ENCODE measurements around the gene PTPRN2.
"Not testable (repeated sequence)": the region's sequence is repeated elsewhere in the genome, so short reads cannot be mapped to it uniquely, and the experiment has no call there.

Gene PTPRN2

DNA sequence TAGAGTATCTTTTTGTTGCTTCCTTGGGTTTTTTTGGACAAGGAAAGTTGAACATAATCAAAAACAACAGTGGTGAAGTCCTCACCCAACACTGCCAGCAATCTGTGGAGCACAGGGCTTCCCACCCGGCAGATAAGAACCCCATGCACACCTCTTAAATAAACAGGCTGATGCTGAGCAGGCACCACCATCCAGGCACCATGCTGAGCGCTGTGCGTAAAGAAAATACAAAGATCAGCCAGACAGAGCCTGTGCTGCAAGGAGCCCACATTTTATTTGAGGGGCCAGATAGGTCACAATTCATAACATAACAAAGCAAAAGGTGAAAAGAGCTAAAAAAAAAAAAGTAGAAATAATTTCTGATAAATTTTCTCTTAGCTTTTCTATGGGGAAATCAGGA lies 231.2 kb downstream of the PTPRN2 start:
- no peak overlapping the region for H3K56ac ChIP-seq (ENCODE audit: low read length)
- no peak overlapping the region for H3K4me3 ChIP-seq (ENCODE audit: low read length)
- H3K4ac ChIP-seq (ENCODE audit: low read depth, low read length): no peak overlapping the region
- no peak overlapping the region for H3K18ac ChIP-seq (ENCODE audit: low read length)
- H3K4me2 ChIP-seq (ENCODE audit: low read length): no peak overlapping the region
- H2AK5ac ChIP-seq (ENCODE audit: low read length): no peak overlapping the region
- no peaks in the 10 kb centered on the region for H3K4me1 ChIP-seq (ENCODE audit: control insufficient read depth, low read depth, low read length)
- H4K5ac ChIP-seq (ENCODE audit: low read length): no peak overlapping the region
- H3K79me2 ChIP-seq (ENCODE audit: control insufficient read depth, insufficient read depth, low read length): no peaks in the 10 kb centered on the region
- no peak overlapping the region for H2BK15ac ChIP-seq (replicated peaks; ENCODE audit: low read depth)
- no peak overlapping the region for H3K9ac ChIP-seq (ENCODE audit: low read length)
- no peaks in the 10 kb centered on the region for H3K27me3 ChIP-seq (ENCODE audit: insufficient read depth, low read length, poor library complexity)
- WGBS (ENCODE audit: extremely low coverage, insufficient coverage, low lambda C conversion rate): no CpG with 5 or more reads among the region's 3 CpGs
- H2BK5ac ChIP-seq (ENCODE audit: low read length): no peak overlapping the region
- no peaks in the 10 kb centered on the region for H3K36me3 ChIP-seq (ENCODE audit: control insufficient read depth, insufficient read depth, low read length)
- DNase-seq: no peak
- H3K27ac ChIP-seq (ENCODE audit: low read depth, low read length): no peak overlapping the region
- no peak overlapping the region for H2BK120ac ChIP-seq (ENCODE audit: low read depth, low read length)
- no peak overlapping the region for H3K23ac ChIP-seq (ENCODE audit: low read length)
- H3K79me1 ChIP-seq (ENCODE audit: low read length): no peaks in the 10 kb centered on the region
- H4K8ac ChIP-seq (ENCODE audit: low read depth, low read length): no peak overlapping the region

- Histone ChIP-seq H3K4me3 (ENCODE audit: low read length) (no peak overlapping the region), H2BK5ac (ENCODE audit: low read length) (no peak overlapping the region), H3K56ac (ENCODE audit: low read length) (no peak overlapping the region), H2BK120ac (ENCODE audit: low read depth, low read length) (no peak overlapping the region), H3K27ac (ENCODE audit: low read depth, low read length) (no peak overlapping the region), H4K8ac (ENCODE audit: low read depth, low read length) (no peak overlapping the region), H2AK5ac (ENCODE audit: low read length) (no peak overlapping the region), H3K79me1 (ENCODE audit: low read length) (no peaks in the 10 kb centered on the region), H2BK15ac (replicated peaks; ENCODE audit: low read depth) (no peak overlapping the region), H4K5ac (ENCODE audit: low read length) (no peak overlapping the region), H3K79me2 (ENCODE audit: control insufficient read depth, insufficient read depth, low read length) (no peaks in the 10 kb centered on the region), H3K4ac (ENCODE audit: low read depth, low read length) (no peak overlapping the region), H3K4me2 (ENCODE audit: low read length) (no peak overlapping the region), H3K4me1 (ENCODE audit: control insufficient read depth, low read depth, low read length) (no peaks in the 10 kb centered on the region), H3K18ac (ENCODE audit: low read length) (no peak overlapping the region), H3K23ac (ENCODE audit: low read length) (no peak overlapping the region), H3K27me3 (ENCODE audit: insufficient read depth, low read length, poor library complexity) (no peaks in the 10 kb centered on the region), H3K36me3 (ENCODE audit: control insufficient read depth, insufficient read depth, low read length) (no peaks in the 10 kb centered on the region), H3K9ac (ENCODE audit: low read length) (no peak overlapping the region)
- peak; percentile 65 for DNase-seq
- WGBS (ENCODE audit: extremely low coverage, insufficient coverage, low lambda C conversion rate): no CpG with 5 or more reads among the region's 15 CpGs
These were observed 232.1 kb downstream of the PTPRN2 start for GRCh38 chr7:158355456-158356065.

DNA sequence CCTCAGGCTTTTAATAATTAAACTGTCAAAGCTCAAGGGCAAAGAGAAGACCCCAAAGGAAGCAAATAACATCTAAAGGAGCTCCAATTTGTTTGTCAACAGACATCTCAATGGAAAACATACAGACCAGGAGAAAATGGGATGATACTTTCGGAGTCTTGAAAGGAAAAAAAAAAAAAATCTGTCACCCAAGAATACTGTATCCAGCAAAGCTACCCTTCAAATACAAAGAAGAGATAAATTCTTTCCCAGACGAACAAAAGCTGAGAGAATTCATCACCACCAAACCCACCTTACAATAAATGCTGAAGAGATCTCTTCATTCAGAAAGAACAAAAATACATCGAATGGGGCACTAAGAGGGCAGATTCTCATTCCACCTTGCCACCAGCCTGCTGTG lies 232.8 kb downstream of the PTPRN2 start:
- H3K27me3 ChIP-seq (ENCODE audit: insufficient read depth, low read length, poor library complexity): no peaks in the 10 kb centered on the region
- no peaks in the 10 kb centered on the region for H3K79me2 ChIP-seq (ENCODE audit: control insufficient read depth, insufficient read depth, low read length)
- H3K9ac ChIP-seq (ENCODE audit: low read length): no peak overlapping the region
- no peaks in the 10 kb centered on the region for H3K4me1 ChIP-seq (ENCODE audit: control insufficient read depth, low read depth, low read length)
- H3K4ac ChIP-seq (ENCODE audit: low read depth, low read length): no peak overlapping the region
- H3K18ac ChIP-seq (ENCODE audit: low read length): no peak overlapping the region
- no peak overlapping the region for H3K56ac ChIP-seq (ENCODE audit: low read length)
- no CpG with 5 or more reads among the region's 3 CpGs for WGBS (ENCODE audit: extremely low coverage, insufficient coverage, low lambda C conversion rate)
- no peak overlapping the region for H2BK5ac ChIP-seq (ENCODE audit: low read length)
- H3K27ac ChIP-seq (ENCODE audit: low read depth, low read length): no peak overlapping the region
- H2BK120ac ChIP-seq (ENCODE audit: low read depth, low read length): no peak overlapping the region
- no peak for DNase-seq
- no peak overlapping the region for H2AK5ac ChIP-seq (ENCODE audit: low read length)
- no peak overlapping the region for H4K8ac ChIP-seq (ENCODE audit: low read depth, low read length)
- no peaks in the 10 kb centered on the region for H3K79me1 ChIP-seq (ENCODE audit: low read length)
- H3K23ac ChIP-seq (ENCODE audit: low read length): no peak overlapping the region
- H4K5ac ChIP-seq (ENCODE audit: low read length): no peak overlapping the region
- no peak overlapping the region for H3K4me2 ChIP-seq (ENCODE audit: low read length)
- H3K36me3 ChIP-seq (ENCODE audit: control insufficient read depth, insufficient read depth, low read length): no peaks in the 10 kb centered on the region
- no peak overlapping the region for H3K4me3 ChIP-seq (ENCODE audit: low read length)
- H2BK15ac ChIP-seq (replicated peaks; ENCODE audit: low read depth): no peak overlapping the region

DNA sequence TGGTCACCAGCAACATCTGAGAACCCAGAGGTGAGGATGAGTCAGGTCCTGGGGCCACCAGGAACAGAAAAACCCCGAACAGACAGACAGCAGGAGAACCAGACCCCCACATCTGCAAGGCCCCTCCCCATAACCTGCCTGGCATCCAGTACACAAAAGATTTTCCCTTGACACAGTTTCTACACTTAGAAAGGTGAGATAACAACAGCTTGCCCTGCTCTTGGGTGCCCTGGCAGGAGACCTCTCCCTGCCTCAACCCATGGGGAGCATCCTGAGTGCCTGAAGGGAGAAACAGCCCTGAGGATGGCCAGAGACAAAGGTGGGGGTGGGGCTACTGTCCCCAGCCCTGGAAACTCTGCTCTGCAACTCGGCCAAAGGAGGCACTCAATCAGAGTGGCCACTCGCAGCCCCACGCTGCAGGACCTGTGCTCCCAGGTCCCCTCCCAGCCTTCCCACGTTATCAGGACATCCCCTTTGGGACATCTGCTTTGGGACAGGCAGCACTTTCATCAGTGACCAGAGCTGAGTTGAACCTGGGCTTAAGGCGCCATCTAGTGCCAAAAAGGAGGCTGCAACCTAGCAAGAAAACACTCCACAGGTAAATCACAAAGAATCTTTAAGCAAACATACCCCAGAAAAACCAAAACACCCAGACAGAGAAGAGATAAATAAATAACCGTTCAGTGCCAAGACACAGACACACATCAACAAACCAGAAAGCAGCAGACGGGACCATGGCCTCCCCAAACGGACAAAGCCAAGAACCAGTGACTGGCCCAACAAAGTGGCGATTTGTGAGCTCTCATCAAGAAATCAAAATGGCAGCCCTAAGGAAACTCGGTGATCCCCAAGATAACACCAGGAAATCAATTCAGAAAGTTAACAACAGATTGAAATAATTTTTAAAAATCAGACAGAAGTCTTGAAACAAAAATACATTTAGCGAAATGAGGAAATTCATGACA lies 233.7 kb downstream of the PTPRN2 start:
- no peaks in the 10 kb centered on the region for H3K27me3 ChIP-seq (ENCODE audit: insufficient read depth, low read length, poor library complexity)
- H3K9ac ChIP-seq (ENCODE audit: low read length): no peak overlapping the region

DNA sequence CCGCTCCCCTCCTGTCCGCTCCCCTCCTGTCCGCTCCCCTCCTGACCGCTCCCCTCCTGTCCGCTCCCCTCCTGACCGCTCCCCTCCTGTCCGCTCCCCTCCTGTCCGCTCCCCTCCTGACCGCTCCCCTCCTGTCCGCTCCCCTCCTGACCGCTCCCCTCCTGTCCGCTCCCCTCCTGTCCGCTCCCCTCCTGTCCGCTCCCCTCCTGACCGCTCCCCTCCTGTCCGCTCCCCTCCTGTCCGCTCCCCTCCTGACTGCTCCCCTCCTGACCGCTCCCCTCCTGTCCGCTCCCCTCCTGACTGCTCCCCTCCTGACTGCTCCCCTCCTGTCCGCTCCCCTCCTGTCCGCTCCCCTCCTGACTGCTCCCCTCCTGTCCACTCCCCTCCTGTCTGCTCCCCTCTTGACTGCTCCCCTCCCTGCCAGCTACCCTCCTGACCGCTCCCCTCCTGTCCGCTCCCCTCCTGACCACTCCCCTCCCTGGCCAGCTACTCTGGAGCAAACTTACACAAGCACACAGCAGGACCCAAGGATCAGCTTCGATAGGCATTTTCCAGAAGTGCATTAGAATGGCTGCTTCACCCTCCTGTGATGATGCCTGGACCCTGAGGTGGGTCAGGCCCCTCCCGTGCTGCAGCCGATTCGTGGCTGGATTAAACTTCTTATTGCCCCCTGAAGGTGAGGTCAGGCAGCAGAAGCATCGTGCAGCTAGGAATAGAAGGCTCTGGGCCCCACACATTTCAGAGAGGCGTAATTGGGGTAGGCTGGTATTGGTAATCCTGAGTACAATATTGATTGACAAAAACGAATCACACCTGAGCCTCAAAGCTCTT lies 235.5 kb downstream of the PTPRN2 start:
- H3K27me3 ChIP-seq (ENCODE audit: insufficient read depth, low read length, poor library complexity); H2BK15ac ChIP-seq (replicated peaks; ENCODE audit: low read depth); H3K4me3 ChIP-seq (ENCODE audit: low read length); H3K36me3 ChIP-seq (ENCODE audit: control insufficient read depth, insufficient read depth, low read length); H3K56ac ChIP-seq (ENCODE audit: low read length); H2AK5ac ChIP-seq (ENCODE audit: low read length); H4K5ac ChIP-seq (ENCODE audit: low read length); H3K27ac ChIP-seq (ENCODE audit: low read depth, low read length); H3K18ac ChIP-seq (ENCODE audit: low read length); H3K4ac ChIP-seq (ENCODE audit: low read depth, low read length); H2BK5ac ChIP-seq (ENCODE audit: low read length); H2BK120ac ChIP-seq (ENCODE audit: low read depth, low read length); H3K23ac ChIP-seq (ENCODE audit: low read length); DNase-seq; H3K79me1 ChIP-seq (ENCODE audit: low read length); H4K8ac ChIP-seq (ENCODE audit: low read depth, low read length); H3K4me1 ChIP-seq (ENCODE audit: control insufficient read depth, low read depth, low read length); H3K9ac ChIP-seq (ENCODE audit: low read length); H3K79me2 ChIP-seq (ENCODE audit: control insufficient read depth, insufficient read depth, low read length): not testable (repeated sequence)
- WGBS (ENCODE audit: extremely low coverage, insufficient coverage, low lambda C conversion rate): no CpG with 5 or more reads among the region's 30 CpGs
- peak overlapping the region; percentile 27 for H3K4me2 ChIP-seq (ENCODE audit: low read length)

More for the DNA sequence above, 233.7 kb downstream of the PTPRN2 start:
- H4K8ac ChIP-seq (ENCODE audit: low read depth, low read length): no peak overlapping the region
- no peaks in the 10 kb centered on the region for H3K79me1 ChIP-seq (ENCODE audit: low read length)
- H3K4me3 ChIP-seq (ENCODE audit: low read length): no peak overlapping the region
- no peak overlapping the region for H2AK5ac ChIP-seq (ENCODE audit: low read length)
- no peaks in the 10 kb centered on the region for H3K4me1 ChIP-seq (ENCODE audit: control insufficient read depth, low read depth, low read length)
- no peak overlapping the region for H3K56ac ChIP-seq (ENCODE audit: low read length)
- H3K4me2 ChIP-seq (ENCODE audit: low read length): no peak overlapping the region
- no peak overlapping the region for H3K4ac ChIP-seq (ENCODE audit: low read depth, low read length)
- no peaks in the 10 kb centered on the region for H3K79me2 ChIP-seq (ENCODE audit: control insufficient read depth, insufficient read depth, low read length)
- H3K23ac ChIP-seq (ENCODE audit: low read length): no peak overlapping the region
- peak; percentile 81 for DNase-seq
- H3K18ac ChIP-seq (ENCODE audit: low read length): no peak overlapping the region
- H4K5ac ChIP-seq (ENCODE audit: low read length): no peak overlapping the region
- no CpG with 5 or more reads among the region's 12 CpGs for WGBS (ENCODE audit: extremely low coverage, insufficient coverage, low lambda C conversion rate)
- H2BK5ac ChIP-seq (ENCODE audit: low read length): no peak overlapping the region
- no peaks in the 10 kb centered on the region for H3K36me3 ChIP-seq (ENCODE audit: control insufficient read depth, insufficient read depth, low read length)
- no peak overlapping the region for H2BK120ac ChIP-seq (ENCODE audit: low read depth, low read length)
- H2BK15ac ChIP-seq (replicated peaks; ENCODE audit: low read depth): no peak overlapping the region
- no peak overlapping the region for H3K27ac ChIP-seq (ENCODE audit: low read depth, low read length)
